PC-3 (cell line): ENCODE results near the gene ATXN10. TPM values are rescaled to one million over a fixed set of nuclear protein-coding genes. Genes with fewer than 3 reads are reported as not detected.

Experiments
- ATAC-seq: fragments of 200-7000 bp; cut with Tn5 transposase; 2 replicates; pipeline ENCODE4 v1.9.1; 2020; ENCODE audit warnings: mild to moderate bottlenecking, moderate library complexity
- BruUV-seq: library from RNA; stranded (reverse); fragments of 400-500 nt; replicated peaks from 2 replicates; lab custom pipeline; 2021; lab: Mats Ljungman, UMichigan
- CTCF ChIA-PET: fragments of 300-600 bp; sonication (Branson Sonifier 250); formaldehyde crosslinking; loops from one replicate; lab custom pipeline; 2022; ENCODE audit warnings: antibody characterized with exemption; lab: Charles Lee
- POLR2A ChIA-PET: fragments of 300-600 bp; sonication (Branson Sonifier 250); formaldehyde crosslinking; loops from one replicate; lab custom pipeline; 2022; ENCODE audit warnings: antibody characterized with exemption; ENCODE audit not compliant: unreplicated experiment; lab: Charles Lee
- DNase-seq: peaks from one replicate; pipeline ENCODE4 v3.0.0-alpha.2; 2015
- H2AFZ ChIP-seq: fragments of 300-600 bp; sonication (generic); 2 replicates; pipeline ENCODE4 v1.6.0; 2016; ENCODE audit warnings: antibody characterized with exemption, low read length
- H3F3A ChIP-seq: fragments of 300-600 bp; sonication (generic); one replicate; pipeline ENCODE4 v1.6.0; 2017; ENCODE audit warnings: antibody characterized with exemption, low read length, control low read depth, mild to moderate bottlenecking; ENCODE audit not compliant: unreplicated experiment
- H3K27ac ChIP-seq: fragments of 300-600 bp; sonication (generic); 2 replicates; pipeline ENCODE4 v1.5.1; 2016; ENCODE audit warnings: mild to moderate bottlenecking, low read length
- H3K27me3 ChIP-seq: fragments of 300-600 bp; sonication (generic); 2 replicates; pipeline ENCODE4 v1.6.1; 2016; ENCODE audit warnings: low read length, mixed read lengths
- H3K36me3 ChIP-seq: fragments of 300-600 bp; sonication (generic); 2 replicates; pipeline ENCODE4 v1.6.1; 2016; ENCODE audit warnings: low read depth, mixed run types, low read length, mixed read lengths
- H3K4me1 ChIP-seq: fragments of 300-600 bp; sonication (generic); 2 replicates; pipeline ENCODE4 v1.5.1; 2016; ENCODE audit warnings: low read length; ENCODE audit not compliant: insufficient read depth
- H3K4me2 ChIP-seq: fragments of 300-600 bp; sonication (generic); 2 replicates; pipeline ENCODE4 v1.6.0; 2016; ENCODE audit warnings: low read length
- H3K4me3 ChIP-seq: fragments of 300-600 bp; sonication (generic); 2 replicates; pipeline ENCODE4 v1.5.1; 2016; ENCODE audit warnings: mild to moderate bottlenecking, low read length, mixed read lengths
- H3K79me2 ChIP-seq: fragments of 300-600 bp; sonication (generic); 2 replicates; pipeline ENCODE4 v1.6.1; 2017; ENCODE audit warnings: low read length, mixed read lengths
- H3K9ac ChIP-seq: fragments of 300-600 bp; sonication (generic); 2 replicates; pipeline ENCODE4 v1.6.0; 2016; ENCODE audit warnings: mild to moderate bottlenecking, low read length
- H3K9me2 ChIP-seq: fragments of 300-600 bp; sonication (generic); replicated peaks from 2 replicates; pipeline ENCODE4 v1.6.1; 2016; ENCODE audit warnings: mixed run types, low read length, mixed read lengths
- H3K9me3 ChIP-seq: fragments of 300-600 bp; sonication (generic); 2 replicates; pipeline ENCODE4 v1.6.1; 2016; ENCODE audit warnings: low read length, mixed read lengths
- H4K20me1 ChIP-seq: fragments of 300-600 bp; sonication (generic); 2 replicates; pipeline ENCODE4 v1.6.1; 2016; ENCODE audit warnings: low read length, mixed read lengths
- CTCF ChIP-seq: fragments of 300-600 bp; sonication (generic); conservative IDR thresholded peaks from 2 replicates; pipeline ENCODE4 v1.5.1; 2017; ENCODE audit warnings: antibody characterized with exemption, low read depth, mild to moderate bottlenecking, low read length
- EZH2 ChIP-seq: fragments of 300-600 bp; sonication (generic); IDR thresholded peaks from one replicate; pipeline ENCODE4 v1.6.1; 2017; ENCODE audit warnings: antibody characterized with exemption, mild to moderate bottlenecking, low read length; ENCODE audit not compliant: unreplicated experiment
- EZH2phosphoT487 ChIP-seq: fragments of 300-600 bp; sonication (generic); IDR thresholded peaks from 2 replicates; pipeline ENCODE4 v1.6.1; 2018; ENCODE audit warnings: mild to moderate bottlenecking, antibody characterized with exemption, low read length, borderline replicate concordance
- intact Hi-C: fragments of 100-400 bp; cut with micrococcal nuclease; formaldehyde crosslinking; loops from 2 replicates; pipeline ENCODE4 v1.9.0; 2023
- total RNA-seq: library from RNA; depleted of rRNA; stranded (reverse); fragments of >200 nt; gene quantifications from 2 replicates; pipeline ENCODE4 v1.2.3, GENCODE V29; 2014

ATXN10 gene
- total RNA-seq, 1 experiment from 2014 or later, result 40.6 TPM

GRCh38 chr22:45626198-45626651 lies 45.4 kb upstream of the ATXN10 start:
- TF ChIP-seq EZH2phosphoT487, result no peak
- TF ChIP-seq EZH2, result no peak
- no peak for TF ChIP-seq CTCF
- Histone ChIP-seq H3K79me2 (peaks cover 11% of the 10 kb centered on the region), H3K27ac (peak overlapping the region; percentile 87), H2AFZ (peak overlapping the region; percentile 61), H3F3A (no peaks in the 10 kb centered on the region), H3K4me1 (peaks cover 17% of the 10 kb centered on the region), H3K36me3 (no peaks in the 10 kb centered on the region; the same call in 1 of the 2 replicates), H3K9ac (peak overlapping the region; percentile 81), H3K9me3 (no peaks in the 10 kb centered on the region), H3K27me3 (no peaks in the 10 kb centered on the region), H4K20me1 (no peaks in the 10 kb centered on the region), H3K4me2 (peak overlapping the region; percentile 82), H3K9me2 (no peaks in the 10 kb centered on the region), H3K4me3 (peak overlapping the region; percentile 59)
- DNase-seq (peak; percentile 94), ATAC-seq (peak; percentile 98)
- no TSS peak for BruUV-seq
- intact Hi-C loops, result no loop called here
- ChIA-PET CTCF (no interaction called here), POLR2A (no interaction called here)

GRCh38 chr22:45627489-45628233 lies 44.0 kb upstream of the ATXN10 start:
- TF ChIP-seq CTCF (no peak), EZH2phosphoT487 (no peak), EZH2 (no peak)
- ChIA-PET CTCF (no interaction called here), POLR2A (no interaction called here)
- Histone ChIP-seq H3K9me2 (no peaks in the 10 kb centered on the region), H3K79me2 (peaks cover 11% of the 10 kb centered on the region), H3K4me2 (no peak overlapping the region), H3F3A (no peaks in the 10 kb centered on the region), H3K9ac (no peak overlapping the region), H3K36me3 (no peaks in the 10 kb centered on the region; the same call in 1 of the 2 replicates), H3K27ac (no peak overlapping the region), H3K4me1 (peaks cover 17% of the 10 kb centered on the region), H4K20me1 (no peaks in the 10 kb centered on the region), H2AFZ (no peak overlapping the region), H3K4me3 (no peak overlapping the region), H3K27me3 (no peaks in the 10 kb centered on the region), H3K9me3 (no peaks in the 10 kb centered on the region)
- ATAC-seq (no peak), DNase-seq (no peak)
- BruUV-seq, result no TSS peak
- intact Hi-C loops, result no loop called here

GRCh38 chr22:45628515-45628914 lies 43.1 kb upstream of the ATXN10 start:
- H4K20me1 ChIP-seq, result no peaks in the 10 kb centered on the region
- H3K9me3 ChIP-seq, result no peaks in the 10 kb centered on the region
- no TSS peak for BruUV-seq
- intact Hi-C loops, result no loop called here
- H3K4me1 ChIP-seq, result peaks cover 17% of the 10 kb centered on the region
- no peak for DNase-seq
- no peak overlapping the region for H3K27ac ChIP-seq
- ChIA-PET CTCF (interaction anchor here (0.6 kb wide), 1 partner anchor 79 kb away, joined by 3 read pairs; no protein-coding TSS in a partner anchor), POLR2A (no interaction called here)
- H3K79me2 ChIP-seq, result peaks cover 11% of the 10 kb centered on the region
- no peak overlapping the region for H3K4me2 ChIP-seq
- no peak overlapping the region for H3K4me3 ChIP-seq
- H3K27me3 ChIP-seq, result no peaks in the 10 kb centered on the region
- no peaks in the 10 kb centered on the region for H3F3A ChIP-seq
- no peaks in the 10 kb centered on the region; the same call in 1 of the 2 replicates for H3K36me3 ChIP-seq
- no peak for TF ChIP-seq CTCF
- no peak for TF ChIP-seq EZH2
- TF ChIP-seq EZH2phosphoT487, result no peak
- no peaks in the 10 kb centered on the region for H3K9me2 ChIP-seq
- no peak overlapping the region for H2AFZ ChIP-seq
- no peak for ATAC-seq
- no peak overlapping the region for H3K9ac ChIP-seq
